Cardiac muscle cell (in vitro differentiated cells and primary cell): Measurements from ENCODE around the gene DIDO1. TPM values are rescaled to one million over a fixed set of nuclear protein-coding genes. Genes with fewer than 3 reads are reported as not detected.

Source experiments
- DNase-seq, 2 donors: peaks; one replicate each; pipeline versions ENCODE4 v3.0.0 to v3.0.0-alpha.2; 2010 to 2017; ENCODE audit warnings: low read depth in 1 of 2, low spot score in 1 of 2
- H3K27ac ChIP-seq: fragments of 200-600 bp; sonication (generic); 2 replicates; pipeline ENCODE4 v1.5.1; 2016
- H3K27me3 ChIP-seq: fragments of 200-600 bp; sonication (generic); 2 replicates; pipeline ENCODE4 v1.6.0; 2016; ENCODE audit warnings: control low read depth
- H3K36me3 ChIP-seq: fragments of 200-600 bp; sonication (generic); 2 replicates; pipeline ENCODE4 v1.5.1; 2016; ENCODE audit warnings: control low read depth
- H3K4me1 ChIP-seq: fragments of 200-600 bp; sonication (generic); 2 replicates; pipeline ENCODE4 v1.8.1; 2017; ENCODE audit warnings: low read depth, mild to moderate bottlenecking, mixed run types
- H3K4me3 ChIP-seq: fragments of 200-600 bp; sonication (generic); 2 replicates; pipeline ENCODE4 v1.5.1; 2016; ENCODE audit warnings: mild to moderate bottlenecking
- H3K9me3 ChIP-seq: fragments of 200-600 bp; sonication (generic); 2 replicates; pipeline ENCODE4 v1.5.1; 2017; ENCODE audit warnings: low read depth, mild to moderate bottlenecking, control low read depth
- polyA plus RNA-seq: library from polyadenylated mRNA; unstranded; fragments of >200 nt; fragmentation: Nextera tagmentation; extraction: Ambion mirVana; gene quantifications from 2 replicates; pipeline ENCODE4 v1.2.1, GENCODE V29; 2016
- total RNA-seq: library from RNA; depleted of rRNA; stranded (reverse); fragments of >200 nt; gene quantifications from 2 replicates; pipeline ENCODE4 v1.2.3, GENCODE V29; 2016
- TF ChIP-seq, protein P1 (sequence below): IDR thresholded peaks from 2 replicates; pipeline ENCODE4 v1.5.1; 2012; ENCODE audit warnings: low read depth, mild to moderate bottlenecking, low read length

The DIDO1 gene
- total and polyA plus RNA-seq, 2 experiments from 2014 or later, result 28.3 to 69.2 TPM

DNA sequence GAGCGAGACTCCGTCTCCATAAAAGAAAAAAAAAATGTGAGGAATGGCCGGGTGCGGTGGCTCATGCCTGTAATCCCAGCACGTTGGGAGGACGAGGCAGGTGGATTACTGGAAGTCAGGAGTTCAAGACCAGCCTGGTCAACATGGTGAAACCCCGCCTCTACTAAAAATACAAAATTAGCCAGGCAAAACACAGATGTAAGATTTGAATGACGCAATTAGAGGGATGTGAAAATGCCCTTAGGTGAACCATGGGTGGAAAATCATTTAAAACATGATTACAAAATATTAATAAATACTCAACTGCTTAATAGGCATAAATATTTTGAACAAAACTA lies 88.5 kb downstream of the DIDO1 start:
- Histone ChIP-seq H3K4me1 (no peaks in the 10 kb centered on the region), H3K36me3 (no peaks in the 10 kb centered on the region), H3K27ac (no peak overlapping the region), H3K4me3 (no peak overlapping the region), H3K9me3 (no peaks in the 10 kb centered on the region), H3K27me3 (no peaks in the 10 kb centered on the region)
- no peak for DNase-seq
- TF ChIP-seq, protein P1, sequence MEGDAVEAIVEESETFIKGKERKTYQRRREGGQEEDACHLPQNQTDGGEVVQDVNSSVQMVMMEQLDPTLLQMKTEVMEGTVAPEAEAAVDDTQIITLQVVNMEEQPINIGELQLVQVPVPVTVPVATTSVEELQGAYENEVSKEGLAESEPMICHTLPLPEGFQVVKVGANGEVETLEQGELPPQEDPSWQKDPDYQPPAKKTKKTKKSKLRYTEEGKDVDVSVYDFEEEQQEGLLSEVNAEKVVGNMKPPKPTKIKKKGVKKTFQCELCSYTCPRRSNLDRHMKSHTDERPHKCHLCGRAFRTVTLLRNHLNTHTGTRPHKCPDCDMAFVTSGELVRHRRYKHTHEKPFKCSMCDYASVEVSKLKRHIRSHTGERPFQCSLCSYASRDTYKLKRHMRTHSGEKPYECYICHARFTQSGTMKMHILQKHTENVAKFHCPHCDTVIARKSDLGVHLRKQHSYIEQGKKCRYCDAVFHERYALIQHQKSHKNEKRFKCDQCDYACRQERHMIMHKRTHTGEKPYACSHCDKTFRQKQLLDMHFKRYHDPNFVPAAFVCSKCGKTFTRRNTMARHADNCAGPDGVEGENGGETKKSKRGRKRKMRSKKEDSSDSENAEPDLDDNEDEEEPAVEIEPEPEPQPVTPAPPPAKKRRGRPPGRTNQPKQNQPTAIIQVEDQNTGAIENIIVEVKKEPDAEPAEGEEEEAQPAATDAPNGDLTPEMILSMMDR, result no peak

DNA sequence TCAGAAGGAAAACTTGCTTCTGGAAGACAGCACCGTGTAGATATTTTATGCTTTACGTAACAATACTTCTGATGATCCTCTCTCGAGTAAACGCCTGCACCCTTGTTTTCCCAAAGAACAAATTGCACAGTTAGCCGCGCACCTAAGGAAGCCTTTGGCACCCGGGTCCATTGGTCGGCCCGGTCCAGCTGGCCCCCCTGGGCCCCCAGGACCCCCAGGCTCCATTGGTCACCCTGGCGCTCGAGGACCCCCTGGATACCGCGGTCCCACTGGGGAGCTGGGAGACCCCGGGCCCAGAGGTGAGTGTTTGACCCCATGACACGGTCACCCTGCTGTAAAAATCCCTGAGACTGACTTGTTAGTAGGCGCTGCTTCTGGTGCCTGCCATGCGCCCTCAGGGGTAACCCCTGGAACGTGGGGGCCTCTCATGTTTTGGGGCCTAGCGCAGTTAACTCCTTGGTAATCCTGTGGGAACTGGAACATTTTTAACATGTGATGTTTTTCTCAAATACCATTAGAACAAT lies 89.3 kb downstream of the DIDO1 start:
- Histone ChIP-seq H3K9me3 (no peaks in the 10 kb centered on the region), H3K4me1 (no peaks in the 10 kb centered on the region), H3K27me3 (no peaks in the 10 kb centered on the region), H3K36me3 (no peaks in the 10 kb centered on the region), H3K27ac (no peak overlapping the region), H3K4me3 (no peak overlapping the region)
- no peak for DNase-seq
- TF ChIP-seq, protein P1, result no peak

DNA sequence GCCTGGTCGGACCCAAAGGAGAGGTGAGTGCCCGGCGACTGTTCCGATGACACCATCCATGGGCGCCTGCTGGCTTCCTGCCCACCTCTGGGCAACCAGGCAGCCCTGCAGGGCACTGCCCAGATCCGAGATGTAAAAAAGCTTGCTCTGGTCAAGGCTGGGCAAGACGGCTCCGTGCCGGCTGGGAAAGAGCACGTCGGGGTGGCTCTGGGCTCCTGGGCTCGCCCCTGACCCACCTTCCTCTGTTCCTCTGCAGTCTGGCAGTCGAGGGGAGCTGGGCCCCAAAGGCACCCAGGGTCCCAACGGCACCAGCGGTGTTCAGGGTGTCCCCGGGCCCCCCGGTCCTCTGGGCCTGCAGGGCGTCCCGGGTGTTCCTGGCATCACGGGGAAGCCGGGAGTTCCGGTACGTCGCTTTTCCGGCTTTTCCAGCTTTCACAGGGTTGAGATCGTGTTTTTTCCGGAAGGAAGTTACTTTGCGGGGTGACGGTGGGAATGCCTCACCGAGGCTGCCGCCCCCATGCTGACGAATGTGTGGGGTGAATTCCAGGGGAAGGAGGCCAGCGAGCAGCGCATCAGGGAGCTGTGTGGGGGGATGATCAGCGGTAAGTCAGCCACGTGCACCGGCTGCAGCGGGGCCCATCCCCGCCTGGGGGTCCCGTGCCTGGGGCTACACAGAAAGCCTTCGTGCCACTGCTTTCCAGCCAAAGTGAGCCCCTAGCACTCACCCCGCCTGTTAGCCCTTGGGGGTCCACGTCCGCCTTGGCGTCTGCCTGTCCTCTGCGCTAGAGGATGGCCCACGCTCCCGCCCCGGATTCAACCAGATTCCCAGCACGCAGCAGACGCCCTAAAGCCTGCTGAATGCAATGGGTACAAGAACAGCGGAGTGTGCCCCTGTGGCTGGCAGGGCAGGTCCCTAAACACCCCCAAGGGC lies 90.1 kb downstream of the DIDO1 start:
- no peaks in the 10 kb centered on the region for H3K27me3 ChIP-seq
- H3K4me1 ChIP-seq, result no peaks in the 10 kb centered on the region
- no peaks in the 10 kb centered on the region for H3K9me3 ChIP-seq
- H3K36me3 ChIP-seq, result no peaks in the 10 kb centered on the region
- no peak overlapping the region for H3K27ac ChIP-seq
- no peak for DNase-seq
- TF ChIP-seq, protein P1, result no peak
- no peak overlapping the region for H3K4me3 ChIP-seq

DNA sequence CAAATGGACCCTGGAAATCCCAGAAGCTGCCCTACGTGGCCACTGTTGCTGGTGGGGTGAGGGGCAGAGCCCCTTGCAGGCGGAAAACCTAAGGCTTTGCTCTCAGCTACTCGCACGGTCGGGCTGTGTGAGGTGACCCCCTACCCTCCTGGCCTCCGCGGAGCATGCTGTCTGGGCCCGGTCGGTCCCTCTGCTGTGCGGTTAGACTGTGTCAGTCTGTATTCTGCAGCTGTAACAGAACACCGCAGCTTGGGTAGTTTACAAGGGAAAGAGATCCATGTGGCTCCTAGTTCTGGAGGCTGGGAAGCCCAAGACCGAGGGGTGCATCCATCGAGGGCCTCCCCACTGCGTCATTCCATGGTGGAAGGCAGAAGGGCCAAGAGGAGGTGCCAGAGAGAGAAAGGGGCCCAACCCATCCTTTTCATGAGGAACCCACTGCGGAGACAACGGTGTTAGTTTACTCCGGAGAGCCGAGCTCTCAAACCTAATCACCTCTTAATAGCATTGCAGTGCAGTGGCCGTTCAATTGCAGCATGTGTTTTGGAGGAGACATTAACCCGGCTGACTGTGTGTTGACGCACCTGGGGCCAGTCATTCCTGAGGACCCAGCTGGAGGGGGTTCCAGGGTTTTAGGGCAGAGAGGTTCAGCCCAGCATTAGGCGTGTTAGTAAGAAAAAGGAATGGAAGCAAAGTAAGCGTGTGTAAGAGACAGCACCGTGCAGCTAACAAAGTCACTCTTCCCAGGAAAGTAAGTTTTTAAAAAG lies 91.2 kb downstream of the DIDO1 start:
- Histone ChIP-seq H3K27me3 (no peaks in the 10 kb centered on the region), H3K36me3 (no peaks in the 10 kb centered on the region), H3K9me3 (no peaks in the 10 kb centered on the region), H3K27ac (no peak overlapping the region), H3K4me1 (no peaks in the 10 kb centered on the region), H3K4me3 (no peak overlapping the region)
- no peak for DNase-seq
- TF ChIP-seq, protein P1, result no peak

DNA sequence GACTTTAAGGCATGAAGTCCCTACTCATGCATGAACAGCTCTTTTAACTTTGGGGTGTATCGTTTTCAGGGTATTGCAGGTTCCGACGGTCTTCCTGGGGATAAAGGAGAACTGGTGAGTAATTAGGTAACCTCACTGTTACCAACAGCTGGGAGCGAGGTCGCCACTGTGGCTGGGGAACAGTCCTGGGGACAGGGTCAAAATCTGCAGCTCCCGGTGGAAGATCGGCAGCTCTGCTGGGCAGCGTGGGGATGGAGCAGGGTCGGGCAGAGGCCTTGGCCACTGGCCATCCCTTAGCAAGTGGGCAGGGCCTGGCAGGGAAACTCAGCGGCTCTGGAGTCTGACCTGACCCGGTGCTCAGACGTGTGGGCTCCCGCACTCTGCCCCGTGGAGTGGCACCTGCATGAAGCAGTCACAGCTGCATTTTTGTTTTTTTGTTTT lies 93.3 kb downstream of the DIDO1 start:
- no peak overlapping the region for H3K27ac ChIP-seq
- DNase-seq, result no peak

More for the DNA sequence above, 93.3 kb downstream of the DIDO1 start:
- Histone ChIP-seq H3K9me3 (no peaks in the 10 kb centered on the region), H3K4me3 (no peak overlapping the region), H3K27me3 (no peaks in the 10 kb centered on the region), H3K4me1 (no peaks in the 10 kb centered on the region), H3K36me3 (no peaks in the 10 kb centered on the region)
- TF ChIP-seq, protein P1, result no peak
